ENCODE results near the gene PARVA.

DNA sequence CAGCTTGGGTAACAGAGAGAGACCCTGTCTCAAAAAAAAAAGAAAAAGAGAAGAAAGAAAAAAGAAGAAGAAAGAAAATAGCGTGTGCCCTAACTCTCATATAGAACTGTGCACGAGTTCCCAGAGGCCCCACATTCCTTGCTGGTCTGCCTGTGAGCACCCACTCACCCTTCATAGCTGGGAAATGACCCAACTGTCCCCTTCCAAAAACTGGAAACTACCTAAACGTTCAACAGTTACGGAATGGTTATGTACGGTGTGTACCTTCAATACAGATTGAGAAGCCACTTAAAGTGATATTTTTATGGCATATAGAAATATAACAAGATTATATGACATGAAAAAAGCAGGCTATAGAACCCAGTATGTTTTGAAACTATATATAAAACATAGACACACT lies 82.0 kb downstream of the PARVA start:
- no peak for TF ChIP-seq CTCF (IDR thresholded peaks at IDR 0.05)
- TF ChIP-seq ZFX (IDR thresholded peaks at IDR 0.05; ENCODE audit: borderline replicate concordance): no peak
